HG03060 (cell line): Measurements from ENCODE around the gene RND1.

Source experiments
- ATAC-seq: cut with Tn5 transposase; IDR thresholded peaks from one replicate; pipeline ENCODE4 v1.9.1; 2021; ENCODE audit warnings: low read depth, moderate number of reproducible peaks; ENCODE audit not compliant: unreplicated experiment

Gene RND1

DNA sequence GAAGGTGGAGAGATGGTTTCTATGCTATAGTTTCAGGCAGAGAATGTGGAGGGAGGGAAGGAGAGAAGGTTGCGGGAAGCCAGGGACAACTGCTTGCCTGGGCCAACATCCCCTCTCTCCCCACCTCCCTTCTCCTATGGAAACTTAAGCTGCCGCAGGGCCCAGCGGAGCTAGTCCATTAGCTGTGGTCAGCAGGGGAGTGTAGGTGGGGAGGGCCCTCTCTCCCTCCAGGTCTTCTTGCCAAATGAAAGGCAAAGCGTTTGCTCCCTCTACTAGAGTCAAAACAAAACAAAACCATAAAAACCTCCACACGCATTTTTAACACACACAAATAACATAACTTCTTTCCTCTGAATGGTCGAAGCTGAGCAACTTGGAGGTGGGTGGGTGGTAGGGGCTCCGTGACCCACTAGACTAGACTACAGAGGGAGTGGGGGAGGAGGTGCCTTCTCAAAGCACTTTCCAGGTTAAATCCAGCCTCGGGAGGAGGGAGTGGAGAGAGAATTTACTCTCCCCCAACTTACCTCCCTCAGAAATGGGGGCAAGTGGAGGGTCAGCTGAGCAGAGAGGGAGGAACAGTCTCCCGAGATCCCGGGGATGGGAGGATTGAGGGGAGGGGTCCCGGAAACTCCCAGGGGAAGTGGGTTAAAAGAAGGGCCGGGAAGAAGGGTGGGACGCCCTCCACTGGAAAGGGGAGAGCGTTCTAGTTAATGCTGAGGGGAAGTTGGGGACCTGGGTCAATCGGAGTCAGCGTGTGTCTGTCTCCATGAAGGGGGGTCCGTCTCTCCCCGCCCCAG, 52.0 kb downstream of the RND1 start:
- no peak for ATAC-seq

DNA sequence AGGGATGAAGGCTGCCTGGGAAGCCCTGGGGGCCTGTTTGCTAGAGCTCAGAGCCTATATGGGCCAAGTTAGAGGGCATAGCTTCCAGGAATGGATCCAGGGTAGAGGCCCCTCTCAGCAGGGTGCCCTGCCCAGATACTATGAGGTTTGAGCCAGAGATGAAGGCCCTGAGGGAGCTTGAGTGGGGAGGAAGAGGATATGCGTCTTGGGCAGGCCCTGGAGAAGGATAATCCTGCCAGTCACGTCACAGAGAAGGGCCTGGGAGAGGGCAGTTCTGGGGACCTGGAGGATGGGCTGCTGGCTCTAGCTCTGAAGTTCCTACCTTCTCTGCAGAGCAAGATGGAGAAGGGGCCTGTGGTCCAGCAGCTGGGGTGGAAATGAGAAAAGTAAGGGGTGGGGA, 53.3 kb downstream of the RND1 start:
- no peak for ATAC-seq

DNA sequence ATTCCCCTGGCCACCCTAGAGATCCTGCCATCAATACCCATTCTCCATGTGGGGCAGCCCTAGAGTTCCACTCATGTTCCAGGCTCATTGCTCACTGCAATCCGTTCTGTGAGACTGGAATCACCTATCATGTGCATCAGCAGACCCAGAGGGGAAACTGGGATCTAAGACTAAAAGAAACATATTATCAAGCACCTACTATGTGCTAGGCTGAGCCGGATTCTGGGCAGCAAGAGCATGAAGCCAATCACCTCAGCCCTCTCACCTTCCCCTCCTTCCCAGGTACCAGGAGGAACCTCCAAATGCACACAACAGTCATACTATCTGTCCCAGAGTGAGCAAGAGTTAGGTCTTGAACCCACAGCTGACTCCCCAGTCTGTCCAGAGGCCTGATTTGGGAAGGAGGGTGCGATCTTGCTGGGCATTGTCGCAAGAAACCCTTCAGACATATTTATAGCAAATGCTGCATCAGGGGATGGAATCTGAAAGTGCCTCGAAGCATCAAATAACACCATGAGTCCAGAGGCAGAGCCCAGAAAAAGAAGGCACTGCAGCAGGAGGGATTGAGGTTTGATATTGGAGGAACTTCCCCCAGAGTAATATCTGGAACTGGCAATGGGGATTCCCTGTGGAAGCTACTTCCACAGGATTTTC, 54.1 kb downstream of the RND1 start:
- no peak for ATAC-seq

DNA sequence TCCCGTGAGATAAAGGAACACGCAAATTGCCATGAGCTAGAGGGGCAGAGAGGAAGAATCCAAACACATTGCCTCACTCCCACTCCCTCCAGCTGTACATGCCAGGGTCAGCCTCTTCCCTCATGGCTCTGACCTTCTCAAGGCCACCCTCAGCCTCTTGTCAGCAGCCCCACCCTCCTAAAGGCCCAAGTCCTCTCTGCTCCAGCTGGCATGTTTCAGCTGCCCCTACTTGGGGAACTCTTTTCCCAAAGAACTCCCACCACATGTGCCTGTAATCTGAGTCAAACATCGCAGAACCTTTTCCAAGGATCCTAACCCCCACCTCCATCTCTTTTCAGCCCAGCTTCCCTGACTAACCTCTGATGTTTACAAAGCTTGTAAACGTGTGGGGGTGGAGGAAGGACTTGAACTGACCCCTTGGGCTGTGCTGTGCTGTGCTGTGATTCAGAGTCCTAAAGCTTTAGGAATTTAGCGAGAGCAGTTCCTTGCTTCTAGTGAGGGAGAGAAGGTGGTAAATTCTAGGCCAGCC, 54.7 kb downstream of the RND1 start:
- ATAC-seq, result no peak

DNA sequence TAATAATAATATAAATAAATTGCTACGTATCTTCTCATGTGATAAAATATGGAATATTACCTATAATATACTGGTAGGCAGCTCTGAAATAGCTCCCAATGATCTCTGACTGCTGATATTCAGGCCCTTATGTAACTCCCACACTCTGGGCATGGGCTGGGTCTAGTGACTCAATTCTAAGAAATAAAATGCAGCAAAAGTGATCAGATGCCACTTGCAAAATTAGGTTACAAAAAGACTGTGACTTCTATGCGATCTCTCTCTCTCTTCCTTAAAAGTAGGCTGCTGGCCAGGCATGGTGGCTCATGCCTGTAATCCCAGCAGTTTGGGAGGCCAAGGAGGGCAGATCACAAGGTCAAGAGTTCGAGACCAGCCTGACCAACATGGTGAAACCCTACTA, 57.7 kb downstream of the RND1 start:
- ATAC-seq, result no peak
